Mammary epithelial cell (primary cell): Measurements from ENCODE around the gene ASGR1.

Experiments used
- CTCF ChIP-seq, 2 donors: IDR thresholded peaks in 1 of 2; conservative IDR thresholded peaks in 1 of 2; 2 replicates each; pipeline ENCODE4 v1.5.1; 2011 to 2012; ENCODE audit warnings: inconsistent platforms in 2 of 2, low read length in 2 of 2, mild to moderate bottlenecking in 2 of 2, control low read depth in 1 of 2, low read depth in 1 of 2; ENCODE audit not compliant: insufficient read depth in 1 of 2; ENCODE audit errors: extremely low read depth in 1 of 2
- EZH2 ChIP-seq: IDR thresholded peaks from 2 replicates; pipeline ENCODE4 v1.6.1; 2012; ENCODE audit warnings: low read length, inconsistent platforms, borderline replicate concordance

DNA sequence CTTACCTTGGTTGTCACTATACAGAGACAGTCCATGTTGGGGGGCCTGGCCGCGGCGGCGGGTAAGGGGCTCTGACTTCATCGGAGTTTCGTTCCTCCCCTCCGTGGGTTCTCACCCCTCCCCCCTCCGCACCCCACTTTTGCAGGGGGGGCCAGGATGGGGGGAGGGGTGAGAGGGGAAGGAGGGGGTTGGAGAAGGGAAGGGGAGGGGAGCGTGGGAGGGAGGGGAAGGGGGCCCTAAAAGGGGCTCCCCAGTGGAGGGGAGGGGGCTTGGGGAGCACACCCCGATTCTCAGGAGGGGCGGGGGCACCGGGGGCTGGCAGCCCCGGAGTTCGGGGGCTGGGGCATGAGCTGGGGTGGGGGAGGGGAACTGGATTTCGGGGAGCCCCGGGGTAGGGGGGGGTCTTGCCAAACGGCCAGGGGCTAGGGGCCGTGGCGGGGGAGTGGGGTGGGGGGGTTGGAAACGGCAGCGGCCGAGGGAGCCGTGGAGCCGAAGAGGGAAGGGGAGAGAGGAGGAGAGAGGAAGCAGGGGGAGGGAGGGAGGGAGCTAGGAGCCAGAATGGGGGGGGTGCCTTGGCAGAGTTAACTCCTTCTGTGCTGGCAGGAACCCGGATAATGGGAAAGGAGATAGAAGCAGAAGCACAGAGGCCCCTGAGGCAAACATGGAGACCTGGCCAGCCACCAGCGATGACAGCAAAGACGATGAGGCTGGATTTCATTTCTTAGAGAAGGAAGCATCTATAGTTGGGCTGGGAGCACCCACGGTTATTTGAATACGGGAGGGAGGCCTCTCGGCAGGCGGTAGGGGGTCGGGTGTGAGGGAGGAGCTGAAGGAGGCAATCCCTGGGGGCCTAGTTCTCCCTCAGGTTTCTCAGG is 38.2 kb upstream of the ASGR1 start:
- TF ChIP-seq CTCF (conservative IDR thresholded peaks at IDR 0.05 in 1 of 2, IDR thresholded peaks at IDR 0.05 in 1 of 2; ENCODE audit: extremely low read depth in 1 of 2, insufficient read depth in 1 of 2, low read depth in 1 of 2, low read length in 2 of 2) (no peak), EZH2 (no peak)
